Astrocyte (in vitro differentiated cells and primary cell): Measurements from ENCODE around the gene KIAA1549. TPM values are rescaled to one million over a fixed set of nuclear protein-coding genes. Genes with fewer than 3 reads are reported as not detected.

ENCODE experiments used
- DNase-seq: peaks from one replicate; pipeline ENCODE4 v3.0.0-alpha.2; 2010; ENCODE audit warnings: low read depth
- FAIRE-seq: peaks from 2 replicates; lab custom pipeline; 2011; peaks lifted over from hg19 to GRCh38; lab: Jason Lieb, UNC
- H2AFZ ChIP-seq: 2 replicates; pipeline ENCODE4 v1.6.0; 2012; ENCODE audit warnings: low read depth, low read length, inconsistent platforms
- H3K27ac ChIP-seq: 2 replicates; pipeline ENCODE4 v1.5.1; 2011; ENCODE audit warnings: low read depth, low read length, inconsistent platforms
- H3K27me3 ChIP-seq: 2 replicates; pipeline ENCODE4 v1.6.0; 2011; ENCODE audit warnings: low read length, inconsistent platforms; ENCODE audit not compliant: insufficient read depth
- H3K36me3 ChIP-seq: 2 replicates; pipeline ENCODE4 v1.5.1; 2011; ENCODE audit warnings: low read length, inconsistent platforms; ENCODE audit not compliant: insufficient read depth
- H3K4me1 ChIP-seq: 2 replicates; pipeline ENCODE4 v1.5.1; 2011; ENCODE audit warnings: low read length, inconsistent platforms; ENCODE audit not compliant: insufficient read depth
- H3K4me2 ChIP-seq: 2 replicates; pipeline ENCODE4 v1.6.0; 2012; ENCODE audit warnings: low read length, inconsistent platforms
- H3K4me3 ChIP-seq: 2 replicates; pipeline ENCODE4 v1.5.1; 2011; ENCODE audit warnings: low read depth, mild to moderate bottlenecking, low read length, inconsistent platforms; ENCODE audit not compliant: insufficient read depth
- H3K79me2 ChIP-seq: 2 replicates; pipeline ENCODE4 v1.6.0; 2012; ENCODE audit warnings: mild to moderate bottlenecking, low read length, inconsistent platforms; ENCODE audit not compliant: insufficient read depth
- H3K9ac ChIP-seq: 2 replicates; pipeline ENCODE4 v1.6.0; 2012; ENCODE audit warnings: mild to moderate bottlenecking, low read length, inconsistent platforms
- H3K9me3 ChIP-seq: 2 replicates; pipeline ENCODE4 v1.5.1; 2012; ENCODE audit warnings: low read depth, mild to moderate bottlenecking, low read length, inconsistent platforms; ENCODE audit not compliant: insufficient read depth
- H4K20me1 ChIP-seq: 2 replicates; pipeline ENCODE4 v1.6.0; 2012; ENCODE audit warnings: low read length, inconsistent platforms; ENCODE audit not compliant: insufficient read depth
- H3K27ac Mint-ChIP-seq: one replicate; pipeline ENCODE4 v1.8.0; 2021; ENCODE audit warnings: mild to moderate bottlenecking, mixed read lengths; ENCODE audit not compliant: unreplicated experiment
- H3K27me3 Mint-ChIP-seq: one replicate; pipeline ENCODE4 v1.8.0; 2021; ENCODE audit warnings: low read depth, mixed read lengths; ENCODE audit not compliant: unreplicated experiment
- H3K36me3 Mint-ChIP-seq: one replicate; pipeline ENCODE4 v1.8.0; 2021; ENCODE audit warnings: low read depth, mixed read lengths; ENCODE audit not compliant: unreplicated experiment
- H3K4me1 Mint-ChIP-seq: one replicate; pipeline ENCODE4 v1.8.0; 2021; ENCODE audit warnings: low read depth, mixed read lengths; ENCODE audit not compliant: unreplicated experiment
- H3K4me3 Mint-ChIP-seq: one replicate; pipeline ENCODE4 v1.8.0; 2021; ENCODE audit warnings: mild to moderate bottlenecking, moderate library complexity, mixed read lengths; ENCODE audit not compliant: unreplicated experiment
- H3K9me3 Mint-ChIP-seq: one replicate; pipeline ENCODE4 v1.8.0; 2021; ENCODE audit warnings: mild to moderate bottlenecking, mixed read lengths; ENCODE audit not compliant: unreplicated experiment
- EZH2 ChIP-seq: IDR thresholded peaks from 2 replicates; pipeline ENCODE4 v1.6.1; 2012; ENCODE audit warnings: mild to moderate bottlenecking, low read length, inconsistent platforms; ENCODE audit not compliant: insufficient read depth
- total RNA-seq: library from RNA; stranded (reverse); gene quantifications from 2 replicates; pipeline ENCODE4 v1.2.1, GENCODE V29; 2021
- TF ChIP-seq, protein P1 (sequence below): IDR thresholded peaks from 2 replicates; pipeline ENCODE4 v1.5.1; 2011; ENCODE audit warnings: low read depth, mild to moderate bottlenecking, inconsistent platforms, low read length, moderate library complexity; ENCODE audit not compliant: insufficient read depth

The KIAA1549 gene
- total RNA-seq, 1 donor from 2014 or later = 10.3 TPM

DNA sequence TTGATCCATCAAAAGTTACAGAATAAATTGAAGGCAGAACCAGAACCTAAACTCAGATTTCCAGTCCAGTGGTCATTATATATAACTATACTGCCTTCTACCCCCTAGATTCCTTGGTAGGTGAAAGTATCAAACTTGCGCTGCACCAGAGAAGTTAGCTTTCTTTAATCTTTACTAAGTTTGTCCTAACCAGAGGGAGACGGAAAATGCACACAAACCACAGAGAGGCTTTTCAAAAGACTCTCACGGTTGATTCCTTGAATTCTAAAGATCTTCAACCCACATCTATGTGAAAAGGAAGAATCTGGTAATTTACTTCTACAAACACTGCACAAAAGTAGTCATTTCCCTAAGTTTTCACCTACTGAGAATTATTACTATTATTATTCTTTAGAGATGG lies 18.2 kb upstream of the KIAA1549 start:
- Histone ChIP-seq H2AFZ (no peak overlapping the region), H3K4me1 (no peaks in the 10 kb centered on the region), H3K27ac (no peak overlapping the region), H3K4me3 (no peak overlapping the region), H3K9ac (no peak overlapping the region), H3K9me3 (no peaks in the 10 kb centered on the region), H3K79me2 (no peaks in the 10 kb centered on the region), H4K20me1 (no peaks in the 10 kb centered on the region), H3K4me2 (no peak overlapping the region), H3K36me3 (no peaks in the 10 kb centered on the region), H3K27me3 (peaks cover 2% of the 10 kb centered on the region)
- H3K9me3 Mint-ChIP-seq = peaks cover 9% of the 10 kb centered on the region
- no peaks in the 10 kb centered on the region for H3K4me1 Mint-ChIP-seq
- TF ChIP-seq, protein P1, sequence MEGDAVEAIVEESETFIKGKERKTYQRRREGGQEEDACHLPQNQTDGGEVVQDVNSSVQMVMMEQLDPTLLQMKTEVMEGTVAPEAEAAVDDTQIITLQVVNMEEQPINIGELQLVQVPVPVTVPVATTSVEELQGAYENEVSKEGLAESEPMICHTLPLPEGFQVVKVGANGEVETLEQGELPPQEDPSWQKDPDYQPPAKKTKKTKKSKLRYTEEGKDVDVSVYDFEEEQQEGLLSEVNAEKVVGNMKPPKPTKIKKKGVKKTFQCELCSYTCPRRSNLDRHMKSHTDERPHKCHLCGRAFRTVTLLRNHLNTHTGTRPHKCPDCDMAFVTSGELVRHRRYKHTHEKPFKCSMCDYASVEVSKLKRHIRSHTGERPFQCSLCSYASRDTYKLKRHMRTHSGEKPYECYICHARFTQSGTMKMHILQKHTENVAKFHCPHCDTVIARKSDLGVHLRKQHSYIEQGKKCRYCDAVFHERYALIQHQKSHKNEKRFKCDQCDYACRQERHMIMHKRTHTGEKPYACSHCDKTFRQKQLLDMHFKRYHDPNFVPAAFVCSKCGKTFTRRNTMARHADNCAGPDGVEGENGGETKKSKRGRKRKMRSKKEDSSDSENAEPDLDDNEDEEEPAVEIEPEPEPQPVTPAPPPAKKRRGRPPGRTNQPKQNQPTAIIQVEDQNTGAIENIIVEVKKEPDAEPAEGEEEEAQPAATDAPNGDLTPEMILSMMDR = no peak
- TF ChIP-seq EZH2 = no peak
- H3K36me3 Mint-ChIP-seq = no peaks in the 10 kb centered on the region
- H3K27ac Mint-ChIP-seq = no peak overlapping the region
- no peak for DNase-seq
- no peaks in the 10 kb centered on the region for H3K27me3 Mint-ChIP-seq
- no peak for FAIRE-seq
- H3K4me3 Mint-ChIP-seq = no peak overlapping the region

DNA sequence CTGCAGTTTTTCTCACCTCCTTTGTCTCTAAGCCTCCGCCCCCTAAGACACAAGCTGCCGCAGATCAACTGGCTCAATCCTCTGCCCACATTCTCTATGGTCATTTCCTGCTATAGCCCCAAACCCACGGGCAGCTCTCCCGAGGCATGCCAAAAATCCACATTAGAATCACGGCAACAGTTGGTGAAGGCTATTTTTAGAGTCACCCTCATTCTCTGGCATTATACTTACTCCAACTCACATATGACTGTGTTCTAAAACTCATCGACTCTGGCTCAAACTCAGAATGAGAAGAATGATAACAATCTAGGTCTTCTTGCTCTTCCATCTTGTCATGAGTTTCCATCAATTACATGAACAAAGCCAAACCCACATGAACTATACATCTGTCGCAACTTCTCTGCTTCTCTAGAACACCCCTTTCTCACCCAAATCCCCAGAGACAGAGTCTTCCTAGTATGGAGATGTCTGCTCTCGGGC lies 10.9 kb upstream of the KIAA1549 start:
- no peaks in the 10 kb centered on the region for H3K27me3 Mint-ChIP-seq
- peak; percentile 87 for DNase-seq
- Histone ChIP-seq H4K20me1 (no peaks in the 10 kb centered on the region), H3K79me2 (no peaks in the 10 kb centered on the region), H3K9me3 (no peaks in the 10 kb centered on the region), H3K27me3 (no peaks in the 10 kb centered on the region), H3K4me3 (no peak overlapping the region), H3K36me3 (no peaks in the 10 kb centered on the region), H2AFZ (no peak overlapping the region), H3K4me2 (peak overlapping the region; percentile 8), H3K4me1 (peaks cover 4% of the 10 kb centered on the region), H3K27ac (no peak overlapping the region), H3K9ac (no peak overlapping the region)
- FAIRE-seq = peak; percentile 89
- peaks cover 8% of the 10 kb centered on the region for H3K36me3 Mint-ChIP-seq
- H3K9me3 Mint-ChIP-seq = peaks cover 8% of the 10 kb centered on the region
- TF ChIP-seq EZH2 = no peak
- TF ChIP-seq, protein P1 = no peak
- H3K4me3 Mint-ChIP-seq = no peak overlapping the region
- peaks cover 11% of the 10 kb centered on the region for H3K4me1 Mint-ChIP-seq
- H3K27ac Mint-ChIP-seq = no peak overlapping the region

DNA sequence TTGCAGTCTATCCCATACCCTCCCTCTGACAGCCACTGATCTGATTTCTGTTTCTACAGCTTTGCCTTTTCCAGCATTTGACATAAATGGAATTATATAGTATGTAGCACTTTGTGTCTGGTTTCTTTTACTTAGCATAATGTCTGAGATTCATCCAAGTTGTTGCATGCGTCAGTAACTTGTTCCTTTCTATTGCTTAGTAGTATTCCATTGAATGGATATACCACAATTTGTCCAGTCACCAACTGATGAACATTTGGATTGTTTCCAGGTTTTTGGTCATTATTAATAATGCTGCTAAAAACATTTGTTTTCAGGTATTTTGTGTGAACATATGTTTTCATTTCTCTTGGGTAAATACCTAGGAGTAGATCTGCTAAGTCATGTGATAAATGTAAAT lies 6.5 kb upstream of the KIAA1549 start:
- peaks cover 8% of the 10 kb centered on the region for H3K36me3 Mint-ChIP-seq
- peaks cover 18% of the 10 kb centered on the region for H3K4me1 Mint-ChIP-seq
- DNase-seq = no peak
- H3K27me3 Mint-ChIP-seq = peaks cover 4% of the 10 kb centered on the region
- H3K79me2 ChIP-seq = no peaks in the 10 kb centered on the region
- H3K27ac Mint-ChIP-seq = no peak overlapping the region
- H3K4me1 ChIP-seq = peaks cover 4% of the 10 kb centered on the region
- no peaks in the 10 kb centered on the region for H3K27me3 ChIP-seq
- H3K4me3 Mint-ChIP-seq = no peak overlapping the region
- H3K36me3 ChIP-seq = no peaks in the 10 kb centered on the region
- H2AFZ ChIP-seq = no peak overlapping the region
- no peak overlapping the region for H3K27ac ChIP-seq
- H3K4me3 ChIP-seq = no peak overlapping the region
- H3K9me3 ChIP-seq = no peaks in the 10 kb centered on the region
- no peak overlapping the region for H3K4me2 ChIP-seq
- peaks cover 8% of the 10 kb centered on the region for H3K9me3 Mint-ChIP-seq
- TF ChIP-seq, protein P1 = no peak
- TF ChIP-seq EZH2 = no peak
- FAIRE-seq = no peak
- no peak overlapping the region for H3K9ac ChIP-seq
- H4K20me1 ChIP-seq = no peaks in the 10 kb centered on the region
